Osteocyte (in vitro differentiated cells): ENCODE data around the gene ACTL7A. TPM values are rescaled to one million over a fixed set of nuclear protein-coding genes. Genes with fewer than 3 reads are reported as not detected.
"Not testable (repeated sequence)": the region's sequence is repeated elsewhere in the genome, so short reads cannot be mapped to it uniquely, and the experiment has no call there.

Experiments
- DNase-seq: peaks from one replicate; pipeline ENCODE4 v3.0.0; 2021; ENCODE audit warnings: mixed read lengths; ENCODE audit not compliant: unreplicated experiment; ENCODE audit errors: extremely low spot score
- H3K27ac Mint-ChIP-seq: one replicate; pipeline ENCODE4 v1.8.0; 2021; ENCODE audit warnings: mild to moderate bottlenecking, mixed read lengths; ENCODE audit not compliant: unreplicated experiment
- H3K27me3 Mint-ChIP-seq: one replicate; pipeline ENCODE4 v1.8.0; 2021; ENCODE audit warnings: mixed read lengths; ENCODE audit not compliant: unreplicated experiment
- H3K36me3 Mint-ChIP-seq: one replicate; pipeline ENCODE4 v1.8.0; 2021; ENCODE audit warnings: mixed read lengths; ENCODE audit not compliant: unreplicated experiment
- H3K4me1 Mint-ChIP-seq: one replicate; pipeline ENCODE4 v1.8.0; 2021; ENCODE audit warnings: mixed read lengths; ENCODE audit not compliant: unreplicated experiment
- H3K4me3 Mint-ChIP-seq: one replicate; pipeline ENCODE4 v1.8.0; 2021; ENCODE audit warnings: mild to moderate bottlenecking, moderate library complexity, mixed read lengths; ENCODE audit not compliant: unreplicated experiment
- H3K9me3 Mint-ChIP-seq: one replicate; pipeline ENCODE4 v1.8.0; 2021; ENCODE audit warnings: mixed read lengths; ENCODE audit not compliant: unreplicated experiment
- CTCF ChIP-seq: fragments of 200-600 bp; sonication (generic); IDR thresholded peaks from 2 replicates; pipeline ENCODE4 v1.5.0; 2021; ENCODE audit warnings: antibody characterized with exemption, mild to moderate bottlenecking, moderate library complexity
- total RNA-seq: library from RNA; stranded (reverse); gene quantifications from 2 replicates; pipeline ENCODE4 v1.2.1, GENCODE V29; 2021

ACTL7A gene
- total RNA-seq, 1 donor from 2014 or later, result not detected

- no peak overlapping the region for H3K4me3 Mint-ChIP-seq
- peaks cover 15% of the 10 kb centered on the region for H3K4me1 Mint-ChIP-seq
- no peaks in the 10 kb centered on the region for H3K36me3 Mint-ChIP-seq
- no peak for TF ChIP-seq CTCF
- H3K27ac Mint-ChIP-seq, result no peak overlapping the region
- H3K27me3 Mint-ChIP-seq, result no peaks in the 10 kb centered on the region
- DNase-seq, result no peak
- H3K9me3 Mint-ChIP-seq, result no peaks in the 10 kb centered on the region
Measured at GRCh38 chr9:108835831-108836230, 26.2 kb upstream of the ACTL7A start.

GRCh38 chr9:108836319-108836718 lies 25.7 kb upstream of the ACTL7A start:
- TF ChIP-seq CTCF, result no peak
- Mint-ChIP-seq H3K9me3 (no peaks in the 10 kb centered on the region), H3K36me3 (no peaks in the 10 kb centered on the region), H3K4me3 (no peak overlapping the region), H3K27me3 (no peaks in the 10 kb centered on the region), H3K4me1 (peaks cover 15% of the 10 kb centered on the region), H3K27ac (no peak overlapping the region)
- no peak for DNase-seq

GRCh38 chr9:108836781-108837180 lies 25.3 kb upstream of the ACTL7A start:
- no peaks in the 10 kb centered on the region for H3K27me3 Mint-ChIP-seq
- H3K4me1 Mint-ChIP-seq, result peaks cover 12% of the 10 kb centered on the region
- no peak overlapping the region for H3K27ac Mint-ChIP-seq
- DNase-seq, result no peak
- no peak overlapping the region for H3K4me3 Mint-ChIP-seq
- no peaks in the 10 kb centered on the region for H3K36me3 Mint-ChIP-seq
- TF ChIP-seq CTCF, result no peak
- H3K9me3 Mint-ChIP-seq, result no peaks in the 10 kb centered on the region

GRCh38 chr9:108837530-108837929 lies 24.5 kb upstream of the ACTL7A start:
- Mint-ChIP-seq H3K27ac (no peak overlapping the region), H3K36me3 (no peaks in the 10 kb centered on the region), H3K27me3 (no peaks in the 10 kb centered on the region), H3K9me3 (no peaks in the 10 kb centered on the region), H3K4me1 (peaks cover 9% of the 10 kb centered on the region), H3K4me3 (no peak overlapping the region)
- DNase-seq, result no peak
- no peak for TF ChIP-seq CTCF

GRCh38 chr9:108838017-108838416 lies 24.0 kb upstream of the ACTL7A start:
- peaks cover 2% of the 10 kb centered on the region for H3K27me3 Mint-ChIP-seq
- H3K4me3 Mint-ChIP-seq, result no peak overlapping the region
- no peak overlapping the region for H3K27ac Mint-ChIP-seq
- H3K9me3 Mint-ChIP-seq, result no peaks in the 10 kb centered on the region
- no peak for TF ChIP-seq CTCF
- no peaks in the 10 kb centered on the region for H3K36me3 Mint-ChIP-seq
- H3K4me1 Mint-ChIP-seq, result peaks cover 9% of the 10 kb centered on the region
- no peak for DNase-seq

- H3K36me3 Mint-ChIP-seq, H3K4me3 Mint-ChIP-seq, H3K27me3 Mint-ChIP-seq: not testable (repeated sequence)
Measured at GRCh38 chr9:108839561-108839960, 22.5 kb upstream of the ACTL7A start.

More at GRCh38 chr9:108839561-108839960, 22.5 kb upstream of the ACTL7A start:
- not testable (repeated sequence) for H3K27ac Mint-ChIP-seq, H3K9me3 Mint-ChIP-seq, DNase-seq
- H3K4me1 Mint-ChIP-seq, result peaks cover 13% of the 10 kb centered on the region
